Activated naive CD4-positive, alpha-beta T cell treated with anti-CD3 and anti-CD28 coated beads, Interleukin-2, amount 10 ng/mL, durations not matched to agents 7 days and 5 days (primary cell): ENCODE data around the gene TMC7.
"Not testable (repeated sequence)": the region's sequence is repeated elsewhere in the genome, so short reads cannot be mapped to it uniquely, and the experiment has no call there.

Source experiments
- CTCF ChIA-PET: fragments of 350-600 bp; sonication (Branson Sonifier 250); formaldehyde crosslinking; loops from one replicate; lab custom pipeline; 2021; ENCODE audit warnings: antibody characterized with exemption; lab: Charles Lee
- DNase-seq: peaks from one replicate; pipeline ENCODE4 v3.0.0-alpha.2; 2020
- H3K27ac Mint-ChIP-seq: one replicate; pipeline ENCODE4 v1.8.0; 2021; ENCODE audit warnings: mild to moderate bottlenecking, moderate library complexity, mixed read lengths
- H3K27me3 Mint-ChIP-seq: one replicate; pipeline ENCODE4 v1.8.0; 2021; ENCODE audit warnings: mild to moderate bottlenecking, mixed read lengths
- H3K36me3 Mint-ChIP-seq: one replicate; pipeline ENCODE4 v1.8.0; 2021; ENCODE audit warnings: mixed read lengths
- H3K4me1 Mint-ChIP-seq: one replicate; pipeline ENCODE4 v1.8.0; 2021; ENCODE audit warnings: mixed read lengths
- H3K4me3 Mint-ChIP-seq: one replicate; pipeline ENCODE4 v1.8.0; 2021; ENCODE audit warnings: mild to moderate bottlenecking, moderate library complexity, mixed read lengths
- H3K9me3 Mint-ChIP-seq: one replicate; pipeline ENCODE4 v1.8.0; 2021; ENCODE audit warnings: mixed read lengths

TMC7 gene

DNA sequence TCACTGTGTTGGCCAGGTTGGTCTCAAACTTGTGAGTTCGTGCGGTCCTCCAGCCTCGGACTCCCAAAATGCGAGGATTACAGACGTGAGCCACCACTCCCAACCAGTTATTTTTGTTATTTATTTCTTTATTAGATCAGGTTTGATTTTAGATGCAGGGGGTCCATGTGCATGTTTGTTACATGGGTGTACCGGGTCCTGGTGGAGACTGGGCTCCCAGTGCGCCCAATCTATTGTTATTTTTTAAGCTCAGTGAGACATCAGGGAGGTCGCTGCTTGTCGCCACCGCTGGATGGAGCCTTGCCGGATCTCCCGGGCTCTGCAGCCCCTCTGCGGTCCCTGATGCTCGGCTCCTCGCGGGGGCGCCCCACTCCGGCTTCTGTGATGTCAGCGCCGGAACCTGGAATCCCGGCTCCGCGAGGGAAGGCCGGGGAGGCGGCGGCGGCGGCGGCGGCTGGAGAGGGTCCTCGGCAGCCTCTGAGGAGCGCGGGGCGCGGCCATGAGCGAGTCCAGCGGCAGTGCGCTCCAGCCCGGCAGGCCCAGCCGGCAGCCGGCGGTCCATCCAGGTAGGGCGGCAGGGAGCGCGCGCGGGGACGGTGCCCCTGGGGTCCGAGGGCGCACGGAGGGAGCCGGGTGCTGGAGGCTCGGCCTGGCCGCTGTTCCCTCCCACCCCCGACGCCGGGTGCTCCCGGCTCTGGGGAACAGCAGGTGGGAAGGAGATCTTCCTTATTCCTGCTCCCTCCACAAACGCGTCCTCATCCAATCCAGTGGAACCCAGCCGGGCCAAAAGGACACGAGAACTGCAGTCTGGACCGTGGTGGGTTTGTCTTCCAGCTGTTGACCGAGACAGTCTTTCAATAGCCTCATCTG, at the start of gene TMC7:
TSS of gene TMC7 (plus strand) at position 370 of the 870 bp plus-strand sequence. CDS start at position 500, 130 bp downstream.
- peak; percentile 43 for DNase-seq
- H3K4me3 Mint-ChIP-seq: no peak within 1 kb of the TSS
- CTCF ChIA-PET: interaction anchor here (0.8 to 2.8 kb wide), 4 partner anchors 8 to 88 kb away, joined by 3 to 14 read pairs (median 3); partner anchors contain the start of gene COQ7
- H3K27me3 Mint-ChIP-seq: peaks cover 68% of the 10 kb centered on the region
- peaks cover 4% of the 10 kb centered on the region for H3K4me1 Mint-ChIP-seq
- no peak within 1 kb of the TSS for H3K27ac Mint-ChIP-seq
- H3K9me3 Mint-ChIP-seq: no peaks in the 10 kb centered on the region
- H3K36me3 Mint-ChIP-seq: no peaks in the 10 kb centered on the region

DNA sequence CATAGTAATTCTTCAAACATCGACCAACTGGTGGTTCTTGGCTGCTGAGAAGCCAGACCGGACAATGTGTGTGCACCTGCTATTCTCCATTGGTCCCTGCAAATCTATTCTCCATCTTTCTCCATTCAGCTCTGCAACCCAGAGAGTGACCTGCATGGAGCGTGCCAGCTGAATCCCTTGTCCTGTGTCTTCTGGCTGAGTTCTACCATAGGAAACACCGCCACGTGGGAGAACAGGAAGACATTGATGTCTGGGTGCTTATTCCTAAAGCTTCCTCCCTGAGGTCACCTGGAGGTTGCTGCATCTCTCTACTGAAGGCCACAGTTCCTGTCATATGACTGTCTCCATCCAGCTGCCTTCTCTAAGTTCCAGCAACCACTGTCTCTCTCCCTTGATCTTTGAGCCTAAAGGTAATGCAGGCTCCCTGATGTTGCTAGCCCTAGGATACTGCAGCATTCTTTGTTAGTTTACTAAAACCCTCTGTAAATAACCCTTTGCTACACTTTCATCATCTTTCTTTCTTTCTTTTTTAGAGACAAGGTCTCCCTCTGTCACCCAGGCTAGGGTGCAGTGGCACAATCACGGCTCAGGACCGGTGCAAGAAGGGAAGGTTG, 46.9 kb upstream of the TMC7 start:
- H3K4me3 Mint-ChIP-seq: no peak overlapping the region
- no peak for DNase-seq
- H3K4me1 Mint-ChIP-seq: peaks cover 14% of the 10 kb centered on the region
- no peaks in the 10 kb centered on the region for H3K36me3 Mint-ChIP-seq
- peaks cover 17% of the 10 kb centered on the region for H3K27me3 Mint-ChIP-seq
- CTCF ChIA-PET: interaction anchor here (2.0 kb wide), 1 partner anchor 10 kb away, joined by 6 read pairs; no protein-coding TSS in a partner anchor
- no peak overlapping the region for H3K27ac Mint-ChIP-seq
- H3K9me3 Mint-ChIP-seq: no peaks in the 10 kb centered on the region

DNA sequence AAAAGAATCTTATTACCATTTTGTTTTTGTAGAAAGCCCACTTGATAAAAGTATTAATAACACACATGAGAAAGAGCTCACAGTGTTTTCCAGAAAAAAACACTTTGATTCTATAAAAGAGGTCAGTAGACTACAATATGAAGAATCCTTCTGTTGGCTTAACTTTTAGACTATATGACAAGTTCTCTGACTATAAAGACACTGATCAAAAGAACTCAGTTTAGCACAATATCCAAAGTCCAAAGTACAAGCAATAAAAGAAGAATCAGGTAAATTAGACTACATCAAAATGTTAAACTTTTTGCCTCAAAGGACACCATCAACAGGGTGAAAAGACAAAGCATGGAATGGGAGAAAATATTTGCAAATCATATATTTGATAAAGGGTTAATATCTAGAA, 46.3 kb upstream of the TMC7 start:
- Mint-ChIP-seq H3K4me1 (peaks cover 12% of the 10 kb centered on the region), H3K9me3 (no peaks in the 10 kb centered on the region), H3K4me3 (no peak overlapping the region), H3K27me3 (peaks cover 18% of the 10 kb centered on the region), H3K36me3 (no peaks in the 10 kb centered on the region), H3K27ac (no peak overlapping the region)
- no peak for DNase-seq
- CTCF ChIA-PET: interaction anchor here (2.0 kb wide), 1 partner anchor 9 kb away, joined by 6 read pairs; no protein-coding TSS in a partner anchor

DNA sequence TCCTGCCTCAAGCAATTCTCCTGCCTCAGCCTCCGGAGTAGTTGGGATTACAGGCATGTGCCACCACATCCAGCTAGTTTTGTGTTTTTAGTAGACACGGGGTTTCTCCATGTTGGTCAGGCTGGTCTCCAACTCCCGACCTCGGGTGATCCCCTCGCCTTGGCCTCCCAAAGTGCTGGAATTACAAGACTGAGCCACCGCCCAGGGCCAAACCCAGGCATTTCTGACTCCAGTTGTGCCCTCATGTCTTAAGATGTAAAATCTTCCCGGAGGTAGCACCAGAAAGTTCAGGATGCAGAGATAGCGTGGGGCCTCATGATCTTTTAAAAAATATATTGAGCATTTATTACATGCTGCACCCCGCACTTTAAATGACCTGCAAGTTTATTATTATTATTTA, 44.7 kb upstream of the TMC7 start:
- Mint-ChIP-seq H3K9me3 (no peaks in the 10 kb centered on the region), H3K27ac (no peak overlapping the region), H3K27me3 (peaks cover 15% of the 10 kb centered on the region), H3K4me1 (peaks cover 12% of the 10 kb centered on the region), H3K4me3 (no peak overlapping the region), H3K36me3 (no peaks in the 10 kb centered on the region)
- CTCF ChIA-PET: no interaction called here
- DNase-seq: no peak

DNA sequence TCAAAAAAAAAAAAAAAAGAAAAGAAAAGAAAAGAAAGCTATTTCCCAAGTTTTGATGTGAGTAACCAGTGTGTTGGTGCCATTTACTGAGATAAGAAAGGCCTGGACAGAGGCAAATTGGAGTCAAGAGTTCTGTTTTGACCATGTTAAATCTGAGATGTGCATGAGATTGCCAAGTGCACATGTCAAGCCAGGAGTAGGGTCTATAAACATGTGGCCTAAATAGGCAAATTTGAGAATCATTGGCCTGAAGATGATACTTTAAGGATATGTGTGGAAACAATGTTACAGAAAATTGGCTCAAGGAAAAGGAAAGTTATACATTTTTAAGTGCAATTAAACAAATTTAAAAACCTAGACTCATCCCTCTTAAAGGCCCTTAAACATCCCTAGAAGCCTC, 42.3 kb upstream of the TMC7 start:
- peaks cover 22% of the 10 kb centered on the region for H3K27me3 Mint-ChIP-seq
- CTCF ChIA-PET: no interaction called here
- DNase-seq: no peak
- H3K27ac Mint-ChIP-seq: no peak overlapping the region
- H3K36me3 Mint-ChIP-seq: no peaks in the 10 kb centered on the region
- peaks cover 25% of the 10 kb centered on the region for H3K4me1 Mint-ChIP-seq
- no peak overlapping the region for H3K4me3 Mint-ChIP-seq
- H3K9me3 Mint-ChIP-seq: no peaks in the 10 kb centered on the region

DNA sequence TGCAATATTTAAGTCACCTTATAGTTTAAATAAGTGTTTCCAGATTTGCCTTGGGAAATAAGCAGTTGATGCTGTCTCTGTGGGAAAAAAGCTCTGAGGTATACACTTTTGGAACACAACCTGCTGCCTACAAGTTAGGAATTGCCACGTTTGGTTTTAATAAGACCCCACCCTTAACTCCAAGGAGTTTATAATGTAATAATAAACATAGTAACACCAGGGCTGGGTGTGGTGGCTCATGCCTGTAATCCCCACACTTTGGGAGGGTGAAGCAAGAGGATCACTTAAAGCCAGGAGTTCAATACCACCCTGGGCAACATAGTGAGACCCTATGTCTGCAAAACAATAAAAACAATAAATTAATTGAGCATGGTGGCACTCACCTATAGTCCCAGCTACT, 41.7 kb upstream of the TMC7 start:
- Mint-ChIP-seq H3K27ac (no peak overlapping the region), H3K4me1 (peaks cover 22% of the 10 kb centered on the region)
- CTCF ChIA-PET: no interaction called here

DNA sequence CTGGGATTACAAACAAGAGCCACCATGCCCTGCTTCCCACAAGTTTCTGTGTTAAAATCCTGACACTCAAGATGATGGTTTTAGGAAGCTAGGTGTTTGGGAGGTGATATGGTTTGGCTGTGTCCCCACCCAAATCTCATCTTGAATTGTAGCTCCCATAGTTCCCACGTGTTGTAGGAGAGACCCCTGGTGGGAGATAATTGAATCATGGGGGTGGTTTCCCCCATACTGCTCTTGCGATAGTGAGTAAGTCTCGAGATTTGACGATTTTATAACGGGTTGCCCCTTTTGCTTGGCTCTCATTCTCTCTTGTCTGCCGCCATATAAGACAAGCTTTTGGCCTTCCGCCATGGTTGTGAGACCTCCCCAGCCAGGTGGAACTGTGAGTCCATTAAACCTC, 40.3 kb upstream of the TMC7 start:
- H3K27ac Mint-ChIP-seq: no peak overlapping the region
- H3K4me1 Mint-ChIP-seq: peaks cover 20% of the 10 kb centered on the region
- H3K36me3 Mint-ChIP-seq: no peaks in the 10 kb centered on the region
- no peak overlapping the region for H3K4me3 Mint-ChIP-seq
- DNase-seq: no peak
- no peaks in the 10 kb centered on the region for H3K9me3 Mint-ChIP-seq
- CTCF ChIA-PET: no interaction called here
- H3K27me3 Mint-ChIP-seq: peaks cover 18% of the 10 kb centered on the region

More for the DNA sequence above, 41.7 kb upstream of the TMC7 start:
- Mint-ChIP-seq H3K36me3 (no peaks in the 10 kb centered on the region), H3K4me3 (no peak overlapping the region), H3K27me3 (peaks cover 18% of the 10 kb centered on the region), H3K9me3 (no peaks in the 10 kb centered on the region)
- DNase-seq: no peak

DNA sequence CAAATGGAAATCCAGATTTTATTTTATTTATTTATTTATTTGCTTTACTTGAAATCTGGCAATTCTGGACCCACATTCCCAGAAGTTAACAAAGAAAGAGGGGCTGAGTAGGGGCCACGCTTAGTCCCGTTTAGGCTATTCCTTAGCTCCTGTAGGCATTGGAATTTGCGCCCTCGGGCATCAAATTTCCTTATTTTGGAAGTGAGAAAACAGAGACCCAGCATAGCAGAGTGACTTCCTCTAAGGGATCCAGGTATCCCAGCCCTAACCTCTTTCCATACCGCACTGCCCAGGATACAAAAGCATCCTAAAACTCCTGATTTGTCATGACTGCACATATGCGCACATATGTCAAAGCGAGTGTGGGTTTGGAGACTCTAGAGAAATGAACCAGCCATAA, 38.5 kb upstream of the TMC7 start:
- Mint-ChIP-seq H3K27me3 (peaks cover 18% of the 10 kb centered on the region), H3K4me1 (peaks cover 22% of the 10 kb centered on the region), H3K4me3 (no peak overlapping the region), H3K27ac (no peak overlapping the region), H3K9me3 (no peaks in the 10 kb centered on the region), H3K36me3 (no peaks in the 10 kb centered on the region)
- CTCF ChIA-PET: interaction anchor here (1.3 to 2.1 kb wide), 2 partner anchors 12 to 13 kb away, joined by 4 to 6 read pairs; no protein-coding TSS in a partner anchor
- no peak for DNase-seq

DNA sequence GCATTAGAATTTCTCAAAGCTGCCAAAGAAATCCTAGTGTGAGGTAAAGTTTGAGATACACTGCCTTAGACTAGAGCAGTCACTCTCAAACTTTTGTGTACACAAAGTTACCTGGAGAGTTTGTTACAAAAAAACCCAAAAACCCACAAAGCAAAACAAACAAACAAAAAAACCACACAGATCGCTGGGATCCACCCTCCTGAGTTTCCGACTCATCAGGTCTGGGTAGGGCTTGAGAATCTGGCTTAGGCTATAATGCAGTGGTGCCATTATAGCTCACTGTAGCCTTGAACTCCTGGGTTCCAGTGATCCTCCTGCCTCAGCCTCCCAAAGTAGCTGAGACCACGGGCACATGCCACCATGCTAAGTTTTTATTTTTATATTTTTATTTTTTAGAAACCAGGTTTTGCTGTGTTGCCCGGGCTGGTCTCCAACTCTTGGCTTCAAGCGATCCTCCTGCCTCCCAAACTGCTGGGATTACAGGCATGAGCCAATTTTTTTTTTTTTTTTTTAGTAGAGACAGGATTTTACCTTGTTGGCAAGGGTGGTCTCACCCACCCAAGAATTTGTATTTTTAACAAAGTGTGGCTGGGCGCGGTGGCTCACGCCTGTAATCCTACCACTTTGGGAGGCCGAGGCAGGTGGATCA, 35.2 kb upstream of the TMC7 start:
- no peak for DNase-seq
- CTCF ChIA-PET: no interaction called here
- Mint-ChIP-seq H3K27ac (no peak overlapping the region), H3K27me3 (peaks cover 12% of the 10 kb centered on the region), H3K4me3 (no peak overlapping the region), H3K4me1 (peaks cover 32% of the 10 kb centered on the region), H3K36me3 (no peaks in the 10 kb centered on the region), H3K9me3 (no peaks in the 10 kb centered on the region)

DNA sequence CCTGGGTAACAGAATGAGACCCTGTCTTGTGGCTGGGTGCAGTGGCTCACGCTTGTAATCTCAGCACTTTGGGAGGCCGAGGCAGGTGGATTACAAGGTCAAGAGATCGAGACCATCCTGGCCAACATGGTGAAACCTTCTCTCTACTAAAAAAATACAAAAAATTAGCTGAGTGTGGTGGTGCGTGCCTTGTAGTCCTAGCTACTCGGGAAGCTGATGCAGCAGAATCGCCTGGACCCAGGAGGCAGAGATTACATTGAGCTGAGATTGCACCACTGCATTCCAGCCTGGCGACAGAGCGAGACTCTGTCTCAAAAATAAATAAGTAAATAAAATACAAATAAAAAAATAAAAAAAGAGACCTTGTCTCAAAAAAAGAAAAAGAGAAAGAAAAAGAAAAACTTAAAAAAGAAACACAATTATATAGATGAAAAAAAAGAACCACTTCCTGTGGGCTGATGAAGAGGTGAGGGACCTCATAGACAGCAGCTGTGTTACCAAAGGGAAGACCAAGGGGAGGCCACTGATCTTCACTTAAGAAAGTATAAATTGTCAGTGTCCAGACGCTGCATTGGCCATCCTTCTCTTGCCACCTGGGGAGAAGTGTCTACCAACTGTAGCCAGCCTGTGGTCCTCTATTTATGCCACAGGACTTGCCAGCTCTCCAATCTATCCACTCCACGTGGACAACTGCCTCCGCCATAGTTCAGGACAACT, 33.1 kb upstream of the TMC7 start:
- DNase-seq: peak; percentile 23
- Mint-ChIP-seq H3K4me3 (no peak overlapping the region), H3K36me3 (no peaks in the 10 kb centered on the region), H3K27ac (no peak overlapping the region), H3K27me3 (peaks cover 8% of the 10 kb centered on the region), H3K4me1 (peaks cover 27% of the 10 kb centered on the region), H3K9me3 (no peaks in the 10 kb centered on the region)
- CTCF ChIA-PET: interaction anchor here (0.7 kb wide), 1 partner anchor 14 kb away, joined by 3 read pairs; no protein-coding TSS in a partner anchor

DNA sequence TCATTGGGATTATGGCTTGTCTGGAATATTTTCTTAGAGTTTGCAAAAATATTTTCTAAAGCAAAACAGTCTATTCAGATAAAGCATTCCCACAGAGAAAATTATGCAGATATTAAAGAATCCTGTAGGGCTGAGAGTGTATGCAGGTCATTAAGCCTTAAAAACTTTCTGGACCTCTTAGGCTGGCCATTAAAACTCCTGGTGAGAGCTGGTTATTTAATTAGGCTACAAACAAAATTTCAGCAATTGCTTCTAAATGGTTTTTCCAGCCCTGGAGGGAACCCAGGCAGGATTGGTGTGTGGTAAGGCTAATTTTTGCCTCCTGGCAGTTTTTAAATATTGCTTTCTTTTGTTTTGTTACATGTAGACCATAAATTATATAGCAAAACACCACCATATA, 30.2 kb upstream of the TMC7 start:
- Mint-ChIP-seq H3K36me3 (no peaks in the 10 kb centered on the region), H3K27me3 (peaks cover 15% of the 10 kb centered on the region), H3K9me3 (no peaks in the 10 kb centered on the region), H3K27ac (no peak overlapping the region), H3K4me1 (peaks cover 23% of the 10 kb centered on the region), H3K4me3 (no peak overlapping the region)
- DNase-seq: no peak
- CTCF ChIA-PET: interaction anchor here (1.2 kb wide), 1 partner anchor 15 kb away, joined by 3 read pairs; no protein-coding TSS in a partner anchor

DNA sequence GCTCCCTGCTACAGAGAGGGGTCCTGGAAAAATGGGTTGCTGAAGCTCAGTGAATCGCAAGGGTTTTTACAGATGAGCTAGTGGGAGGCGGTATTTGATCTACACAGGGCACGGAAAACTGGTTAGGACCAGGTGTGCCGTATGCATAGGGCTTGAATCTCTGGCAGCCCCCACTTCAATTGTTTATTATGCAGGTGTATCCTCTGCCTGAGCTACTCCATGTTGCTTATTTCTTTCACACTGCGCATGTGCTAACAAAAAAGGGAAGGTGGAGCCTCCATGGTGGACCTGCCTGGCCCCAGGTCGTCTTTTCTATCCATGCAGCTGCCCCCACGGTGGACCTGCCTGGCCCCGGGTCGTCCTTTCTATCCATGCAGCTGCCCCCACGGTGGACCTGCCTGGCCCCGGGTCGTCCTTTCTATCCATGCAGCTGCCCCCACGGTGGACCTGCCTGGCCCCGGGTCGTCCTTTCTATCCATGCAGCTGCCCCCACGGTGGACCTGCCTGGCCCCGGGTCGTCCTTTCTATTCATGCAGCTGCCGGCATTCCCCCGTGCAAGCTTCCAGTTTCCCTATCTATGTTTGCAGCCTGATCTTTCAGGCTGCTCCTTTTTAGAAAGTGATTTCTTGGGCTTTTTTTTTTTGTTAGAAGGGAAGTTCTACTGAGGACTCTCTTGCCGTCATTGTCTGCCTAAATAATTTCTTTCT, 27.7 kb upstream of the TMC7 start:
- not testable (repeated sequence) for H3K9me3 Mint-ChIP-seq, H3K36me3 Mint-ChIP-seq
- CTCF ChIA-PET: interaction anchor here (0.8 kb wide), 1 partner anchor 14 kb away, joined by 3 read pairs; no protein-coding TSS in a partner anchor
- peak; percentile 35 for DNase-seq
- Mint-ChIP-seq H3K4me1 (peaks cover 14% of the 10 kb centered on the region), H3K4me3 (peak overlapping the region; percentile 75), H3K27ac (peak overlapping the region; percentile 73), H3K27me3 (peaks cover 19% of the 10 kb centered on the region)

DNA sequence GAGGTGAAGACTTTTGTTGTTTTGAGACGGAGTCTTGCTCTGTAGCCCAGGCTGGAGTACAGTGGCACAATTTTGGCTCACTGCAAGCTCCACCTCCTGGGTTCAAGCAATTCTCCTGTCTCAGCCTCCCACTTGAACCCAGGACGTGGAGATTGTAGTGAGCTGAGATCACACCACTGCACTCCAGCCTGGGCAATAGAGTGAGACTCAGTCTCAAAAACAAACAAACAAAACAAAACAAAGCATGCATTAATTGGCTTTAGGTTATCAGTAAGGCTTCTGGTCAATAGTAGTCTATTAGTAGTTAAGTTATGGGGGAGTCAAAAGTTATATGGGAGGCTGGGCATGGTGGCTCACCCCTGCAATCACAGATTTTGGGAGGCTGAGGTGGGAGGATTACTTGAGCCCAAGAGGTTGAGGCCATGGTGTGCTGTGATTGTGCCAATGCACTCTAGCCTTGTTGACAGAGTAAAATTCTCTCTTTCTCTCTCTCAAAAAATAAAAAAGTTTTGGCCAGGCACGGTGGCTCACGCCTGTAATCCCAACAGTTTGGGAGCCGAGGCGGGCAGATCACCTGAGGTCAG, 27.0 kb upstream of the TMC7 start:
- CTCF ChIA-PET, H3K9me3 Mint-ChIP-seq, DNase-seq, H3K36me3 Mint-ChIP-seq: not testable (repeated sequence)
- peaks cover 11% of the 10 kb centered on the region for H3K4me1 Mint-ChIP-seq
- H3K4me3 Mint-ChIP-seq: peak overlapping the region; percentile 75
- H3K27me3 Mint-ChIP-seq: peaks cover 25% of the 10 kb centered on the region
- H3K27ac Mint-ChIP-seq: peak overlapping the region; percentile 73
